ENCODE data around the gene TNFRSF8. TPM values are rescaled to one million over a fixed set of nuclear protein-coding genes. Genes with fewer than 3 reads are reported as not detected.
"Not testable (repeated sequence)": the region's sequence is repeated elsewhere in the genome, so short reads cannot be mapped to it uniquely, and the experiment has no call there.

Gene TNFRSF8
- total and polyA plus RNA-seq, 12 donors, result 0.17 to 0.61 (median 0.42) TPM; not detected in 1

DNA sequence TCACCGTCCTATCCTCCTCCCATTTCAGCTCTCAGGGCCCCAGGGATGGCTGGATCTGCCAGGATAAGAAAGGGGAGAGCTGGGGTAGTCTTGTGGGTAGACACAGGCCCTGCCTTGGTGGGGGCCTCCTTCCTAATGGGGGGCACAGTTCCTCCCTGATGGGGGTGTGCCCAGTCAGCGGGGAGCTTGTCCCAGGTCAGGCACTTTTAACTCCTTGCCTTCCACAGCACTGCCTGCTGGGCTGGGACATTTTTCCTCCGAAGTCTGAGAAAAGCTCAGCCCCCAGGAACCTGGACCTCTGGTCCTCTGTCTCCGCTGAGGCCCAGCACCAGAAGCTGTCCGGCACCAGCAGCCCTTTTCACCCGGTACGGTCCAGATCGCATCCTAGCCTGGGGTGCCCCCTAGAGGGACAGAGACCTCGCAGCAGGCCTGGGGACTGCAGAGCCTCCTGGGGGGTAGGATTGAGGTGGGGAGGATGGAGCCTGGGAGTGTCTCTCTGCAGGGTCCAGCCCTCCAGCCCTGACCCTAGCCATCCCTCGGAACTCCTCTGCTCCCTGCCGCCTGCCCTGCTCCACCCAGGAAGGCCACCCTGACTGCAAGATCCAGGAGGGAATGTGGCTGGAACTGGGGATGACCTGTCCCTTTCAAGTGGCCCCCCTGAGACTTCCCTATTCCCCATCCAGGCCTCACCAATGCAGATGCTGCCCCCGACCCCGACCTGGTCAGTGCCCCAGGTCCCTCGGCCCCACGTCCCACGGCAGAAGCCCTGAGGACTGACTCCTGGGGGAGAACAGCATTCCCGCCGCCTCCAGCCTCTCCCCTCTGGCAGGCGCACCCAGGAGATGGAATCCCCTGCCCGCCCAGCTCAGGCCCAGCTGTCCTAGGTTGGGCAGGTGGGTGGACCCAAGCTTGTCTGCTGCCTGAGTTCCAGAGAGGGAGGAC lies 31.8 kb upstream of the TNFRSF8 start:
- Histone ChIP-seq H3K27me3 (no peaks in the 10 kb centered on the region), H3K4me1 (replicated peaks in 1 of 2) (peaks cover 5 to 13% of the 10 kb centered on the region in 2 donors), H3K4me3 (no peak overlapping the region), H3K36me3 (replicated peaks in 1 of 2) (peaks cover 0 to 24% of the 10 kb centered on the region in 2 donors), H3K27ac (peak overlapping the region in 3 of 5 donors; percentile 46 to 56 (median 55)), H3K9me3 (replicated peaks in 1 of 3) (no peaks in the 10 kb centered on the region)
- intact Hi-C loops (cut with DNase I), result no loop called here
- no peak for TF ChIP-seq POLR2A (IDR thresholded peaks at IDR 0.05)
- TF ChIP-seq, protein P1, sequence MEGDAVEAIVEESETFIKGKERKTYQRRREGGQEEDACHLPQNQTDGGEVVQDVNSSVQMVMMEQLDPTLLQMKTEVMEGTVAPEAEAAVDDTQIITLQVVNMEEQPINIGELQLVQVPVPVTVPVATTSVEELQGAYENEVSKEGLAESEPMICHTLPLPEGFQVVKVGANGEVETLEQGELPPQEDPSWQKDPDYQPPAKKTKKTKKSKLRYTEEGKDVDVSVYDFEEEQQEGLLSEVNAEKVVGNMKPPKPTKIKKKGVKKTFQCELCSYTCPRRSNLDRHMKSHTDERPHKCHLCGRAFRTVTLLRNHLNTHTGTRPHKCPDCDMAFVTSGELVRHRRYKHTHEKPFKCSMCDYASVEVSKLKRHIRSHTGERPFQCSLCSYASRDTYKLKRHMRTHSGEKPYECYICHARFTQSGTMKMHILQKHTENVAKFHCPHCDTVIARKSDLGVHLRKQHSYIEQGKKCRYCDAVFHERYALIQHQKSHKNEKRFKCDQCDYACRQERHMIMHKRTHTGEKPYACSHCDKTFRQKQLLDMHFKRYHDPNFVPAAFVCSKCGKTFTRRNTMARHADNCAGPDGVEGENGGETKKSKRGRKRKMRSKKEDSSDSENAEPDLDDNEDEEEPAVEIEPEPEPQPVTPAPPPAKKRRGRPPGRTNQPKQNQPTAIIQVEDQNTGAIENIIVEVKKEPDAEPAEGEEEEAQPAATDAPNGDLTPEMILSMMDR (IDR thresholded peaks at IDR 0.05), result peak; percentile 24 to 54 (median 52)
- WGBS, 4 donors, result 62 to 94% (median 77%) methylated on average over 4 to 20 of the region's 20 CpGs
- peak in 6 of 7 donors; percentile 54 to 68 (median 64) for DNase-seq

DNA sequence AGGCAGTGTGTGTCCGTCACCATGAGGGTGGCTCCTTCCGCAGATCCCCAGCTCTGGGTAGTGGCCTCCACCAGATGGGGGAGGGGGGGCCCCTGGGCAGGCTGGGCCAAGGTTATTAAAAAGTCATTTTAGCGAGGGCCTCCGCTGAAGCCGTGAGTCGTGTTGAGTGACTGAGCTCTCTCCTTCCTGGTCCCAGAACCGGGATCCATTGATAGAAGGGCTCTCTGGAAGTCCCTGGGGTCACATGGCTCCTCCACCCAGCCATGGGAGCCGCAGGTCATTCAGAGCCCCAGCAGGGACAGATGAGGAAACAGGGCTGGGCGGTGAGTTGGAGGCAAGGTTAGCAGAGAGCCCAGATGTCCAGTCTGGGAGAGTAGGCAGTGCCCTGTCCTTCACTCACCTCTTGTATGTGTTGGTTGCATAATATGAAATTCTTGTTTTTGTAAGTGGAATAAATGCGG lies 30.9 kb upstream of the TNFRSF8 start:
- WGBS, 4 donors, result 47 to 63% (median 51%) methylated on average over 4 to 10 of the region's 10 CpGs
- H3K27ac ChIP-seq, result peak overlapping the region in 4 of 5 donors; percentile 36 to 56 (median 50)
- H3K36me3 ChIP-seq (replicated peaks in 1 of 2), result peaks cover 0 to 23% of the 10 kb centered on the region in 2 donors
- no peak overlapping the region for H3K4me3 ChIP-seq
- intact Hi-C loops (cut with DNase I), result no loop called here
- TF ChIP-seq, protein P1 (IDR thresholded peaks at IDR 0.05), result no peak
- TF ChIP-seq POLR2A (IDR thresholded peaks at IDR 0.05), result no peak
- peaks cover 5 to 13% of the 10 kb centered on the region in 2 donors for H3K4me1 ChIP-seq (replicated peaks in 1 of 2)
- no peaks in the 10 kb centered on the region for H3K27me3 ChIP-seq
- H3K9me3 ChIP-seq (replicated peaks in 1 of 3), result no peaks in the 10 kb centered on the region
- peak; percentile 38 to 83 (median 73) for DNase-seq

DNA sequence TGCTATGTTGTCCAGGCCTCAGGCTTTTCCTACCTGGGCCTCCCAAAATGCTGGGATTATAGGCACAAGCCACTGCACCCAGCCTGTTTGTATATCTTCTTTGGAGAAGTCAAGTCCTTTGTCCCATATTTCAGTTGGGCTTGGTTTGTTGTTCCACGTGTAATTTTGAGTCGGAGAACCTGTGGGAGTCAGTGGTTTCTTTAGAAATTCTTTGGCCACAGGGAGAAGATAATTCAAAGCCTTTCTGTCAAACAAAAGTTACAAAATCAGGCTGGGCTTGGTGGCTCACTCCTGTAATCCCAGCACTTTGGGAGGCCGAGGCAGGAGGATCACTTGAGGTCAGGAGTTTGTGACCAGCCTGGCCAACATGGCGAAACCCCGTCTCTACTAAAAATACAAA lies 29.7 kb upstream of the TNFRSF8 start:
- DNase-seq; H3K4me3 ChIP-seq; H3K27ac ChIP-seq; H3K27me3 ChIP-seq; intact Hi-C loops (cut with DNase I); H3K9me3 ChIP-seq (replicated peaks in 1 of 3): not testable (repeated sequence)
- Histone ChIP-seq H3K4me1 (replicated peaks in 1 of 2) (peaks cover 5 to 13% of the 10 kb centered on the region in 2 donors), H3K36me3 (replicated peaks in 1 of 2) (peaks cover 0 to 17% of the 10 kb centered on the region in 2 donors)
- 84 to 94% (median 90%) methylated on average over 5 of the region's 5 CpGs for WGBS, 4 donors

DNA sequence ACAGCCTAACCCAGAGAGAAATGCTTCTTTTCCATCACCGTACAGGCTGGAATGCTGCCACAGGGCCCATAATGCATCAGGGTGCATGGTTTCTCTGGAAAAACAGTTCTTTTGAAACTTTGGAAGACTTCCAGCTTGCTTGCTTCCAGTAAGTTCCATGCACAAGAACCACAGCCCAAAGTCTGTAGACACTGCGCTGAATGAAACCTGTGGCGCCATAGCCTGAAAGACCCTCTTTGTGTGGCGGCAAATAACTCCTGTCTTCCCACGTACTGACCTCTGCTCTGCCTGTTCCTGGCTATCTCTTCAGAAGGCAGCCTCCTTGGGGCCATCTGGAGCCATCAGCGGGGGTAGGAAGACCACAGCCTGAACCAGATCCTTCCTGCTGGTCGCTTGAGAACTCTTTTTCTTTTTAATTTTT lies 28.7 kb upstream of the TNFRSF8 start:
- intact Hi-C loops (cut with DNase I), result no loop called here
- DNase-seq, result peak in 2 of 7 donors; percentile 37 to 44
- Histone ChIP-seq H3K4me3 (no peak overlapping the region), H3K36me3 (replicated peaks in 1 of 2) (peaks cover 0 to 9% of the 10 kb centered on the region in 2 donors), H3K27me3 (no peaks in the 10 kb centered on the region), H3K4me1 (replicated peaks in 1 of 2) (peaks cover 5 to 13% of the 10 kb centered on the region in 2 donors), H3K27ac (no peak overlapping the region), H3K9me3 (replicated peaks in 1 of 3) (no peaks in the 10 kb centered on the region)
- WGBS, 4 donors, result 65 to 78% (median 72%) methylated on average over 6 to 7 of the region's 7 CpGs
- TF ChIP-seq, protein P1 (IDR thresholded peaks at IDR 0.05), result no peak
- no peak for TF ChIP-seq POLR2A (IDR thresholded peaks at IDR 0.05)

Measured in adrenal gland (tissue), 12 donors.